ENCODE measurements around the gene THSD8. TPM values are rescaled to one million over a fixed set of nuclear protein-coding genes. Genes with fewer than 3 reads are reported as not detected.
A peak's percentile ranks its signal among the peaks of the same experiment; 100 is the strongest.

The THSD8 gene
- total and polyA plus RNA-seq, 7 experiments from 2014 or later: 0.80 to 18.9 (median 2.1) TPM; not detected in 3

DNA sequence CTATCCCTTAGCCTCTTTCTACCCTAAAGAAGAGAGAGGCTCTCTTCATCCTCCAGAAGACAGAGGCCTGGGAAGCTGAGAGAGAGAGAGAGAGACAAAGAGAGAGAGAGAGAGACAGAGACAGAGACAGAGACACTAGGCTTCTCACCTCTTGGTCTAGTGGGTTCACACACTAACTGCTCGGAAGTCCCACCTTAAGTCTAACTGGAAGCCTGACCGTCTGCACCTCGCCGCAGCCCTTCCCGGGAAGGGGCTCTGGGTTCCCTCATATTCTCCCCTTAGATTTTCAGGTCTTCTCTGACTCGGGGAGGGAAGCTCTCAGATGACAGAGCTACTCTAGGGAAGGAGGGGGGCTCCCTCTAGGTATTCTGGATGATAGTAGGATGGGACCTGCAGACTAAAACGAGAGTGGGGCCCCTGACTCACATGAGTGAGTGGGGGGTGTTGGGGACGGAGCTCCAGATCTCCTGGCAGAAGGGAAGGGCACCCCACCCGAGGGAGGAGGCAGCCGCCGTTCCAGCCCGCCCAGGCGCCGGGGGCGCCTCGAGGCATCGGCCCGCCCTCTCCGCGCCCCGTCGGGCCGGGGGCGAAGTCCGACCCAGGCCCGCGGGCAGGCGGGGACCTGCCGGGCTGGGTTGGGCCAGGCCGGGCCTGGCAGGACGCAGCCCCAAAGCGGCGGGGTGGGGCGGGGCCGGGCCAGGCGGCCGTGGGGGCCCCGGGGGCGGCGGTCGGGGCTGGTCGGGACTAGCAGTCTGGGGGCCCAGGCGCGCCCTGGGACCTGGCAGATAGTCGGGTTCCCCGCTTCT, 12.6 kb upstream of the THSD8 start:
- Histone ChIP-seq H3K4me1 (ENCODE audit: control insufficient read depth in 2 of 2, insufficient read depth in 2 of 2, low read length in 2 of 2) (peaks cover 41 to 43% of the 10 kb centered on the region in 2 donors), H3K9me3 (ENCODE audit: control insufficient read depth in 2 of 3, low read length in 3 of 3) (no peaks in the 10 kb centered on the region), H3K27ac (ENCODE audit: low read depth, low read length) (peak overlapping the region; percentile 99), H3K36me3 (ENCODE audit: control insufficient read depth in 2 of 3, insufficient read depth in 3 of 3, low read length in 3 of 3) (peaks cover 0 to 20% (median 0%) of the 10 kb centered on the region in 3 experiments), H3K27me3 (ENCODE audit: control insufficient read depth in 2 of 2, insufficient read depth in 2 of 2, low read length in 2 of 2) (no peaks in the 10 kb centered on the region), H3K4me3 (ENCODE audit: low read length) (no peak overlapping the region)
- peak overlapping the region; percentile 93 to 100 (median 99) for H3K27ac Mint-ChIP-seq
- ATAC-seq (no peak), DNase-seq (peak in 2 of 9 donors; percentile 33 to 44)
- CTCF ChIA-PET: interaction anchor here (0.8 to 3.0 kb wide), 2 partner anchors 9 to 12 kb away, joined by 3 to 22 read pairs; no protein-coding TSS in a partner anchor
- H3K27me3 Mint-ChIP-seq: peaks cover 0 to 2% (median 0%) of the 10 kb centered on the region in 5 donors
- H3K9me3 Mint-ChIP-seq: peaks cover 0 to 27% (median 0%) of the 10 kb centered on the region in 11 donors
- intact Hi-C loops (cut with micrococcal nuclease): no loop called here
- H3K4me1 Mint-ChIP-seq: peaks cover 17 to 30% (median 22%) of the 10 kb centered on the region in 7 donors
- POLR2A ChIA-PET: interaction anchor here (0.6 to 2.4 kb wide), 4 partner anchors 9 to 54 kb away, joined by 3 to 23 read pairs (median 6); partner anchors contain the start of genes PRDX2 and THSD8
- H3K36me3 Mint-ChIP-seq: peaks cover 0 to 6% (median 0%) of the 10 kb centered on the region in 5 donors
- peak overlapping the region; percentile 61 to 95 (median 84) for H3K4me3 Mint-ChIP-seq

DNA sequence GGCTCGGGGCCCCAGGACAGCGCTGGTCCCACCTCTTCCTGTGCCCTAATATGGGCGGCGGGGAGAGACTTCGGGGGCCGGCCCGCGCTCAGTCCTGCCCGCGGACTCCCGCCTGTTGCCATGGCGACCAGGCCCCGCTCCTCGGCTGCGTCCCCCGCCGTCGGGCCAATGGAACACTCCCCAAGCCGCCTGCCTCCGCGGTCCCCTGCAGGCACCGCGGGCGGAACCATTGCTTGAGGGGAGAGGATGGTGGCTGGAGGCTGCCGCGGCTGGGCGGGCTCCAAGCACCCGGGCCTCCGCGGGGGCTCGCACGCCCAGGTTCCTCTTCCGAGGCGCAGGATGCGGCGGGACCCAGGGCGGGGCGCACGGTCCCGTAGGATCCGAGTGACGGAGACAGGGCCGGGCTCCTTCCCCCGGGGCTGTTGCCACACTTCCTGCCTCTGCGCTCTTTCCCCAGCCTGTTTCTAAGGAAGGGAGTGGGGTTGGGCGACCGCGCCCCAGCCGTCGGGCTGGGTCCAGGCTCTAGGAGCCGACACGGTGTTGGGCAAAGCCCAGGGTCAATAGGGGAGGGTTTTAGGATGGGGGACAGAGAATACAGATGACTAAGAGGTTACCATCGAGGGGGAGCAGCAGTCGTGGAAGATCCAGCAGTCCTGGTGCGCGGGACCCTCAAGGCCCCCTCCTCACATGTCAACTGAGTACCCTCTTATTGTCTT, 11.8 kb upstream of the THSD8 start:
- H3K36me3 Mint-ChIP-seq: peaks cover 0 to 6% (median 0%) of the 10 kb centered on the region in 5 donors
- peaks cover 0 to 2% (median 0%) of the 10 kb centered on the region in 5 donors for H3K27me3 Mint-ChIP-seq
- DNase-seq (peak; percentile 80 to 97 (median 83)), ATAC-seq (peak; percentile 48)
- peak overlapping the region; percentile 99 for H3K27ac ChIP-seq (ENCODE audit: low read depth, low read length)
- peak overlapping the region; percentile 98 for H3K4me3 ChIP-seq (ENCODE audit: low read length)
- ChIA-PET POLR2A (interaction anchor here (0.6 to 8.4 kb wide), 12 partner anchors 10 to 1734 kb away, joined by 3 to 621 read pairs (median 12); partner anchors contain the start of genes CALR, GCDH, GET3 and HOOK2), CTCF (interaction anchor here (0.8 to 3.7 kb wide), 4 partner anchors 7 to 13 kb away, joined by 3 to 71 read pairs (median 23); partner anchors contain the start of gene HOOK2)
- peak overlapping the region; percentile 89 to 98 (median 94) for H3K4me3 Mint-ChIP-seq
- H3K9me3 ChIP-seq (ENCODE audit: control insufficient read depth in 2 of 3, low read length in 3 of 3): no peaks in the 10 kb centered on the region
- peaks cover 0 to 20% (median 0%) of the 10 kb centered on the region in 3 experiments for H3K36me3 ChIP-seq (ENCODE audit: control insufficient read depth in 2 of 3, insufficient read depth in 3 of 3, low read length in 3 of 3)
- peaks cover 0 to 27% (median 0%) of the 10 kb centered on the region in 11 donors for H3K9me3 Mint-ChIP-seq
- H3K27me3 ChIP-seq (ENCODE audit: control insufficient read depth in 2 of 2, insufficient read depth in 2 of 2, low read length in 2 of 2): no peaks in the 10 kb centered on the region
- peak overlapping the region; percentile 97 to 100 (median 100) for H3K27ac Mint-ChIP-seq
- intact Hi-C loops (cut with micrococcal nuclease): loop anchor here (1.0 to 5.0 kb wide), 10 partner anchors 8 to 1698 kb away; partner anchors contain the start of genes CALR (in 2 of the 2), DHPS (in 1 of the 2), IER2 (in 1 of the 2) and STX10 (in 1 of the 2)
- H3K4me1 Mint-ChIP-seq: peaks cover 19 to 37% (median 30%) of the 10 kb centered on the region in 7 donors
- H3K4me1 ChIP-seq (ENCODE audit: control insufficient read depth in 2 of 2, insufficient read depth in 2 of 2, low read length in 2 of 2): peaks cover 42% of the 10 kb centered on the region in 2 donors

DNA sequence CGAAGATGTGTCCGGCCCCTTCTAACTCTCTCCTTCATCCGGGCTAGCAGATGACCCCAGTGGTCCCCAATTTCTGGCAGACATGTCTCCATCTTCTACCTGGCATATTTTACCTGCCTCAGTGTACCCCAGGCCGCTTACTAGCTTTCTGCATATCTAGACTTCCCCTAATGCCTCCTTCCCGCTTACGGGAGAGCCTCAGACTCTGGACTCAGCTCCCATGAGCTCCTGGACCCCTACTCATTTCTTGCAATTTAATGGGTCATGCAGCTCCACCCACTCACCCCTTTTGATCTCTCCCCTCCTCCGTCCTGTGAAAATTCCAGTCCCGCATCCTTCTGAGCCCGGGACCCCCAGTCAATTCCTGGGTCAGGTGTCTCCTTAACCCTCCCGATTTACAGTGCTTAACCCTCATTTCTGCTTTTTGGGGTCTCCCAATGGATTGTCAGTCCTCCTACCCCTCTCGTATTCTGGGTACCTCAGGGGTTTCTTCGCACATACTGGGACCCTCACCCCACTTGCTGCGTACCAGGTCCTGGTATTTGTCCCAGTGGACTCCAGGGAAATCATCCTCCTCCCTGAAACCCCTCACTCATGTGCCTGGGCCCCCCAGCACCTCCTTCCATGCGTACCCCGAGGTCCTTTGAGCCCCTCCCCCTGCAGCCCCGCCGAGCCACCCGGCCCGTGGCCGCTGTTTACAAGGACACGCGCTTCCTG, 11.1 kb upstream of the THSD8 start:
- Histone ChIP-seq H3K27ac (ENCODE audit: low read depth, low read length) (peak overlapping the region; percentile 99), H3K9me3 (ENCODE audit: control insufficient read depth in 2 of 3, low read length in 3 of 3) (no peaks in the 10 kb centered on the region), H3K4me3 (ENCODE audit: low read length) (peak overlapping the region; percentile 98), H3K27me3 (ENCODE audit: control insufficient read depth in 2 of 2, insufficient read depth in 2 of 2, low read length in 2 of 2) (no peaks in the 10 kb centered on the region), H3K36me3 (ENCODE audit: control insufficient read depth in 2 of 3, insufficient read depth in 3 of 3, low read length in 3 of 3) (peaks cover 0 to 20% (median 0%) of the 10 kb centered on the region in 3 experiments), H3K4me1 (ENCODE audit: control insufficient read depth in 2 of 2, insufficient read depth in 2 of 2, low read length in 2 of 2) (peaks cover 35 to 38% of the 10 kb centered on the region in 2 donors)
- ATAC-seq (no peak), DNase-seq (peak in 4 of 9 donors; percentile 32 to 48 (median 39))
- intact Hi-C loops (cut with micrococcal nuclease): loop anchor here (1.0 to 5.0 kb wide), 11 partner anchors 8 to 1728 kb away; partner anchors contain the start of genes CALR (in 2 of the 2), DHPS (in 1 of the 2), DNAJB1 (in 1 of the 2) and IER2 (in 1 of the 2)
- peak overlapping the region; percentile 89 to 98 (median 94) for H3K4me3 Mint-ChIP-seq
- H3K9me3 Mint-ChIP-seq: peaks cover 0 to 27% (median 0%) of the 10 kb centered on the region in 11 donors
- H3K27me3 Mint-ChIP-seq: peaks cover 0 to 2% (median 0%) of the 10 kb centered on the region in 5 donors
- ChIA-PET CTCF (interaction anchor here (1.3 to 3.7 kb wide), 3 partner anchors 8 to 26 kb away, joined by 3 to 71 read pairs (median 24); partner anchors contain the start of gene HOOK2), POLR2A (interaction anchor here (0.9 to 8.4 kb wide), 21 partner anchors 9 to 1733 kb away, joined by 3 to 621 read pairs (median 8); partner anchors contain the start of genes CALR, FBXW9, GCDH and GET3)
- H3K36me3 Mint-ChIP-seq: peaks cover 0 to 6% (median 0%) of the 10 kb centered on the region in 5 donors
- H3K4me1 Mint-ChIP-seq: peaks cover 22 to 42% (median 34%) of the 10 kb centered on the region in 7 donors
- peak overlapping the region; percentile 97 to 100 (median 100) for H3K27ac Mint-ChIP-seq

DNA sequence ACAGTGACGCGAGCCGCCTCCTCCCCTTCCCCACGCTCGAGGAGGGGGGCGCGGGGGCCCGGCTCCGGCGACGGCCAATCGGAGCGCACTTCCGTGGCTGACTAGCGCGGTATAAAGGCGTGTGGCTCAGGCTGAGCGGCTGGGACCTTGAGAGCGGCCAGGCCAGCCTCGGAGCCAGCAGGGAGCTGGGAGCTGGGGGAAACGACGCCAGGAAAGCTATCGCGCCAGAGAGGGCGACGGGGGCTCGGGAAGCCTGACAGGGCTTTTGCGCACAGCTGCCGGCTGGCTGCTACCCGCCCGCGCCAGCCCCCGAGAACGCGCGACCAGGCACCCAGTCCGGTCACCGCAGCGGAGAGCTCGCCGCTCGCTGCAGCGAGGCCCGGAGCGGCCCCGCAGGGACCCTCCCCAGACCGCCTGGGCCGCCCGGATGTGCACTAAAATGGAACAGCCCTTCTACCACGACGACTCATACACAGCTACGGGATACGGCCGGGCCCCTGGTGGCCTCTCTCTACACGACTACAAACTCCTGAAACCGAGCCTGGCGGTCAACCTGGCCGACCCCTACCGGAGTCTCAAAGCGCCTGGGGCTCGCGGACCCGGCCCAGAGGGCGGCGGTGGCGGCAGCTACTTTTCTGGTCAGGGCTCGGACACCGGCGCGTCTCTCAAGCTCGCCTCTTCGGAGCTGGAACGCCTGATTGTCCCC, 10.4 kb upstream of the THSD8 start, which contains the start of gene JUNB:
Gene JUNB, plus strand, starts transcription at position 142 of the 706 bp plus-strand sequence. Its CDS starts 286 bp downstream, at position 428.
- ATAC-seq: peak; percentile 60
- ChIA-PET CTCF (interaction anchor here (0.5 to 3.7 kb wide), 8 partner anchors 9 to 188 kb away, joined by 3 to 71 read pairs (median 6); partner anchors contain the start of gene HOOK2), POLR2A (interaction anchor here (0.8 to 8.4 kb wide), 30 partner anchors 9 to 1732 kb away, joined by 3 to 621 read pairs (median 5); partner anchors contain the start of genes CALR, DHPS, FBXW9 and GCDH)
- peak within 1 kb of the TSS; percentile 97 to 100 (median 100) for H3K27ac Mint-ChIP-seq
- peaks cover 0 to 6% (median 0%) of the 10 kb centered on the region in 5 donors for H3K36me3 Mint-ChIP-seq
- Histone ChIP-seq H3K27me3 (ENCODE audit: control insufficient read depth in 2 of 2, insufficient read depth in 2 of 2, low read length in 2 of 2) (no peaks in the 10 kb centered on the region), H3K27ac (ENCODE audit: low read depth, low read length) (peak within 1 kb of the TSS; percentile 99), H3K9me3 (ENCODE audit: control insufficient read depth in 2 of 3, low read length in 3 of 3) (no peaks in the 10 kb centered on the region), H3K4me3 (ENCODE audit: low read length) (peak within 1 kb of the TSS; percentile 98), H3K36me3 (ENCODE audit: control insufficient read depth in 2 of 3, insufficient read depth in 3 of 3, low read length in 3 of 3) (peaks cover 0 to 20% (median 0%) of the 10 kb centered on the region in 3 experiments), H3K4me1 (ENCODE audit: control insufficient read depth in 2 of 2, insufficient read depth in 2 of 2, low read length in 2 of 2) (peaks cover 30 to 38% of the 10 kb centered on the region in 2 donors)
- peak; percentile 97 to 99 (median 99) for DNase-seq
- H3K4me3 Mint-ChIP-seq: peak within 1 kb of the TSS; percentile 89 to 98 (median 94)
- intact Hi-C loops (cut with micrococcal nuclease): loop anchor here (1.0 to 5.0 kb wide), 13 partner anchors 9 to 1727 kb away; partner anchors contain the start of genes CALR (in 2 of the 2), IER2 (in 2 of the 2), STX10 (in 2 of the 2) and DHPS (in 1 of the 2)
- H3K27me3 Mint-ChIP-seq: peaks cover 0 to 2% (median 0%) of the 10 kb centered on the region in 5 donors
- H3K9me3 Mint-ChIP-seq: peaks cover 0 to 27% (median 0%) of the 10 kb centered on the region in 11 donors
- H3K4me1 Mint-ChIP-seq: peaks cover 29 to 50% (median 41%) of the 10 kb centered on the region in 7 donors

Measured in naive thymus-derived CD4-positive, alpha-beta T cell (primary cell).